ENCODE results near the gene EIF4H.

- TF ChIP-seq CTCF (conservative IDR thresholded peaks at IDR 0.05; ENCODE audit: low read depth, low read length) (no peak), EZH2phosphoT487 (IDR thresholded peaks at IDR 0.05; ENCODE audit: borderline replicate concordance, low read length) (no peak), EZH2 (IDR thresholded peaks at IDR 0.05; ENCODE audit: low read length, unreplicated experiment) (no peak)
Observed at GRCh38 chr7:74230446-74231231, 56.5 kb downstream of the EIF4H start.

All from PC-3 (cell line).